Keratinocyte (primary cell): ENCODE measurements around the gene STON2. TPM values are rescaled to one million over a fixed set of nuclear protein-coding genes. Genes with fewer than 3 reads are reported as not detected.

ENCODE experiments used
- DNase-seq: peaks from one replicate; pipeline ENCODE4 v3.0.0-alpha.2; 2011; ENCODE audit warnings: low read depth, missing footprints, low spot score
- FAIRE-seq: peaks from 2 replicates; lab custom pipeline; 2011; peaks lifted over from hg19 to GRCh38; lab: Jason Lieb, UNC
- H2AFZ ChIP-seq: 2 replicates; pipeline ENCODE4 v1.6.0; 2012; ENCODE audit warnings: low read length, control low read depth, inconsistent platforms; ENCODE audit not compliant: control insufficient read depth
- H3K27ac ChIP-seq: 2 replicates; pipeline ENCODE4 v1.5.1; 2011; ENCODE audit warnings: low read length; ENCODE audit not compliant: control insufficient read depth, insufficient read depth
- H3K27me3 ChIP-seq: 3 replicates; pipeline ENCODE4 v1.6.0; 2011; ENCODE audit warnings: low read length; ENCODE audit not compliant: control insufficient read depth, insufficient read depth; ENCODE audit errors: extremely low read depth
- H3K36me3 ChIP-seq, 2 experiments: 2 replicates in 1 of 2; 3 replicates in 1 of 2; pipeline ENCODE4 v1.5.1; 2011; ENCODE audit warnings: low read length in 2 of 2, mild to moderate bottlenecking in 1 of 2; ENCODE audit not compliant: control insufficient read depth in 2 of 2, insufficient read depth in 2 of 2; ENCODE audit errors: extremely low read depth in 1 of 2
- H3K4me1 ChIP-seq: 3 replicates; pipeline ENCODE4 v1.5.1; 2011; ENCODE audit warnings: low read length; ENCODE audit not compliant: control insufficient read depth, insufficient read depth; ENCODE audit errors: extremely low read depth
- H3K4me2 ChIP-seq: 3 replicates; pipeline ENCODE4 v1.6.0; 2011; ENCODE audit warnings: low read depth, low read length; ENCODE audit not compliant: control insufficient read depth, insufficient read depth; ENCODE audit errors: extremely low read depth
- H3K4me3 ChIP-seq, 3 experiments: fragments of 200-600 bp in 1 of 3; sonication (generic) in 1 of 3; 2 replicates in 2 of 3; 3 replicates in 1 of 3; pipeline ENCODE4 v1.5.1; 2011 to 2016; ENCODE audit warnings: low read length in 3 of 3, mild to moderate bottlenecking in 3 of 3, control low read depth in 2 of 3, inconsistent platforms in 1 of 3, low read depth in 1 of 3, mixed read lengths in 1 of 3, mixed run types in 1 of 3, moderate library complexity in 1 of 3; ENCODE audit not compliant: control insufficient read depth in 2 of 3, insufficient read depth in 2 of 3; ENCODE audit errors: extremely low read depth in 1 of 3
- H3K79me2 ChIP-seq: 2 replicates; pipeline ENCODE4 v1.6.0; 2012; ENCODE audit warnings: low read length; ENCODE audit not compliant: control insufficient read depth, insufficient read depth
- H3K9ac ChIP-seq: 3 replicates; pipeline ENCODE4 v1.6.0; 2011; ENCODE audit warnings: low read length; ENCODE audit not compliant: control insufficient read depth, insufficient read depth; ENCODE audit errors: extremely low read depth
- H3K9me1 ChIP-seq: 3 replicates; pipeline ENCODE4 v1.6.0; 2011; ENCODE audit warnings: low read length; ENCODE audit not compliant: control insufficient read depth, insufficient read depth; ENCODE audit errors: extremely low read depth
- H3K9me3 ChIP-seq: 2 replicates; pipeline ENCODE4 v1.5.1; 2012; ENCODE audit warnings: low read depth, low read length; ENCODE audit not compliant: control insufficient read depth
- H4K20me1 ChIP-seq: 3 replicates; pipeline ENCODE4 v1.6.0; 2011; ENCODE audit warnings: low read length; ENCODE audit not compliant: control insufficient read depth, insufficient read depth; ENCODE audit errors: extremely low read depth
- EZH2 ChIP-seq: IDR thresholded peaks from one replicate; pipeline ENCODE4 v1.6.1; 2012; ENCODE audit warnings: inconsistent platforms, mild to moderate bottlenecking, low read length, moderate library complexity
- dilution Hi-C: fragments of 300-500 bp; cut with MboI; formaldehyde crosslinking; loops from one replicate; pipeline ENCODE4 v1.7.0; 2020; ENCODE audit warnings: low sequenced_read_pairs; ENCODE audit not compliant: extremely low pct_ligation_motif_present
- polyA plus RNA-seq, 5 experiments: library from polyadenylated mRNA; depleted of rRNA in 3 of 5; stranded (reverse) in 3 of 5; stranded (forward) in 1 of 5; unstranded in 1 of 5; fragments of >200 nt; gene quantifications; 1 replicate in 1 of 5; 2 replicates in 3 of 5; 3 replicates in 1 of 5; pipeline versions ENCODE4 v1.2.1 to v1.2.3, GENCODE V29; 2011 to 2012; ENCODE audit warnings: missing spikeins in 2 of 5, low read depth in 1 of 5, low replicate concordance in 1 of 5
- TF ChIP-seq, protein P1 (sequence below), 3 experiments: IDR thresholded peaks in 1 of 3; conservative IDR thresholded peaks in 1 of 3; optimal IDR thresholded peaks in 1 of 3; 2 replicates in 2 of 3; 3 replicates in 1 of 3; pipeline versions ENCODE3 to v1.5.1; 2011; ENCODE audit warnings: low read length in 3 of 3, mild to moderate bottlenecking in 3 of 3, moderate library complexity in 2 of 3, control low read depth in 1 of 3, inconsistent platforms in 1 of 3; ENCODE audit not compliant: insufficient read depth in 2 of 3; ENCODE audit errors: extremely low read depth in 1 of 3

STON2 gene
- polyA plus RNA-seq, 1 donor (not counting 4 experiments of a cell fraction or from before 2014, with no cell fraction given): 82.3 TPM

DNA sequence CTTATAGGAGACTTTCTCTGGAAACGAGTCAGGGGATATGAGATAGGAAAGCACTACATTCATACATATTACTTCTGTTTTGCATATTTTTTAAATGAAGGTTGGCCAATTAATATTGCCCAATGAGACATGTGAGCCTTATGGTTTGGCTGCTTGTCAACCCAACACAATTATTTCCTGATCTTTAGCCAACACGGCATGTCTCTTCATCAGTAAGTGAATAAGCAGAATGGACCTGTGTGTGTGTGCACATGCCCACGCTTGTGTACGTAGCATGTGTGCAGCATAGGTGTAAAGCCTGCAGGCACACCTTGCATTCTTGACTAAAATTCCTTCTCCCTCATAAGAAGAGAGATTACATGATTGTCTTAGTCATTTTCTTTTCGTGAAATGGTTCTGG lies 88.3 kb downstream of the STON2 start:
- Histone ChIP-seq H3K9me3 (no peaks in the 10 kb centered on the region), H3K27me3 (no peaks in the 10 kb centered on the region), H3K9ac (peak overlapping the region; percentile 60), H3K27ac (peak overlapping the region; percentile 91), H2AFZ (no peak overlapping the region), H3K79me2 (peaks cover 71% of the 10 kb centered on the region), H4K20me1 (no peaks in the 10 kb centered on the region), H3K4me3 (peak overlapping the region in 2 of 3 experiments; percentile 21 to 45), H3K4me2 (peak overlapping the region; percentile 89), H3K9me1 (peaks cover 3% of the 10 kb centered on the region), H3K36me3 (peaks cover 0 to 3% of the 10 kb centered on the region in 2 experiments), H3K4me1 (peaks cover 59% of the 10 kb centered on the region)
- peak; percentile 99 for FAIRE-seq
- peak; percentile 92 for DNase-seq
- no peak for TF ChIP-seq EZH2
- TF ChIP-seq, protein P1, sequence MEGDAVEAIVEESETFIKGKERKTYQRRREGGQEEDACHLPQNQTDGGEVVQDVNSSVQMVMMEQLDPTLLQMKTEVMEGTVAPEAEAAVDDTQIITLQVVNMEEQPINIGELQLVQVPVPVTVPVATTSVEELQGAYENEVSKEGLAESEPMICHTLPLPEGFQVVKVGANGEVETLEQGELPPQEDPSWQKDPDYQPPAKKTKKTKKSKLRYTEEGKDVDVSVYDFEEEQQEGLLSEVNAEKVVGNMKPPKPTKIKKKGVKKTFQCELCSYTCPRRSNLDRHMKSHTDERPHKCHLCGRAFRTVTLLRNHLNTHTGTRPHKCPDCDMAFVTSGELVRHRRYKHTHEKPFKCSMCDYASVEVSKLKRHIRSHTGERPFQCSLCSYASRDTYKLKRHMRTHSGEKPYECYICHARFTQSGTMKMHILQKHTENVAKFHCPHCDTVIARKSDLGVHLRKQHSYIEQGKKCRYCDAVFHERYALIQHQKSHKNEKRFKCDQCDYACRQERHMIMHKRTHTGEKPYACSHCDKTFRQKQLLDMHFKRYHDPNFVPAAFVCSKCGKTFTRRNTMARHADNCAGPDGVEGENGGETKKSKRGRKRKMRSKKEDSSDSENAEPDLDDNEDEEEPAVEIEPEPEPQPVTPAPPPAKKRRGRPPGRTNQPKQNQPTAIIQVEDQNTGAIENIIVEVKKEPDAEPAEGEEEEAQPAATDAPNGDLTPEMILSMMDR (optimal IDR thresholded peaks at IDR 0.05 in 1 of 3, IDR thresholded peaks at IDR 0.05 in 1 of 3, conservative IDR thresholded peaks at IDR 0.05 in 1 of 3; ENCODE audit: extremely low read depth in 1 of 3, insufficient read depth in 2 of 3, low read length in 3 of 3): no peak
- dilution Hi-C loops: no loop called here

DNA sequence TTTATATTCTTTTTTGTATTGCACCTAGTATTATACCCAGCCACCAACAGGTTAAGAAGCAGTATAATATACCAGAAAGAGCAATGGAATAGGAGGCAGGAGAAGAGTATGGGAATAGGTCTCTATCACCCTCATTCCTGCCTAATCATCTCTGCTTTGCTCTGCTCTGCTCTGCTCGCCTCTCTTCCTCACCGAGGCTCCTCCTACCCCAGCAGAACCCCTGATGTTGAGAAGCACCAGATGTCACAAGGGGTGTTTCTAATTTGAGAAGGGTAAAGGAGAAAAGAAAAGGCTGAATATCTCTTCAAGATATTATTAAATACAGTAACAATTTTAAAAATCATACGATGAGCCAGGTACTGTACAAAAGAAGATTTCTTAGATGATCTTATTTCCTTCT lies 89.0 kb downstream of the STON2 start:
- peak overlapping the region; percentile 91 for H3K27ac ChIP-seq
- H3K4me1 ChIP-seq: peaks cover 55% of the 10 kb centered on the region
- dilution Hi-C loops: no loop called here

More for the DNA sequence above, 89.0 kb downstream of the STON2 start:
- Histone ChIP-seq H3K9ac (no peak overlapping the region), H2AFZ (no peak overlapping the region), H3K9me1 (peaks cover 3% of the 10 kb centered on the region), H3K79me2 (peaks cover 71% of the 10 kb centered on the region), H3K36me3 (peaks cover 0 to 3% of the 10 kb centered on the region in 2 experiments), H3K4me3 (no peak overlapping the region), H4K20me1 (no peaks in the 10 kb centered on the region), H3K9me3 (no peaks in the 10 kb centered on the region), H3K4me2 (peak overlapping the region; percentile 89), H3K27me3 (no peaks in the 10 kb centered on the region)
- TF ChIP-seq, protein P1 (optimal IDR thresholded peaks at IDR 0.05 in 1 of 3, IDR thresholded peaks at IDR 0.05 in 1 of 3, conservative IDR thresholded peaks at IDR 0.05 in 1 of 3; ENCODE audit: extremely low read depth in 1 of 3, insufficient read depth in 2 of 3, low read length in 3 of 3): no peak
- no peak for TF ChIP-seq EZH2
- FAIRE-seq (no peak), DNase-seq (no peak)
